HT1080 (cell line): ENCODE data around the gene SLC6A3. TPM values are rescaled to one million over a fixed set of nuclear protein-coding genes. Genes with fewer than 3 reads are reported as not detected.

Experiments used
- DNase-seq: peaks from one replicate; pipeline ENCODE4 v3.0.0-alpha.2; 2015; ENCODE audit warnings: low read depth
- total RNA-seq: library from RNA; depleted of rRNA; stranded (reverse); fragments of >200 nt; shearing (Covaris generic); gene quantifications from 2 replicates; pipeline ENCODE4 v1.2.3, GENCODE V29; 2014

The SLC6A3 gene
- total RNA-seq, 1 experiment from 2014 or later = not detected

DNA sequence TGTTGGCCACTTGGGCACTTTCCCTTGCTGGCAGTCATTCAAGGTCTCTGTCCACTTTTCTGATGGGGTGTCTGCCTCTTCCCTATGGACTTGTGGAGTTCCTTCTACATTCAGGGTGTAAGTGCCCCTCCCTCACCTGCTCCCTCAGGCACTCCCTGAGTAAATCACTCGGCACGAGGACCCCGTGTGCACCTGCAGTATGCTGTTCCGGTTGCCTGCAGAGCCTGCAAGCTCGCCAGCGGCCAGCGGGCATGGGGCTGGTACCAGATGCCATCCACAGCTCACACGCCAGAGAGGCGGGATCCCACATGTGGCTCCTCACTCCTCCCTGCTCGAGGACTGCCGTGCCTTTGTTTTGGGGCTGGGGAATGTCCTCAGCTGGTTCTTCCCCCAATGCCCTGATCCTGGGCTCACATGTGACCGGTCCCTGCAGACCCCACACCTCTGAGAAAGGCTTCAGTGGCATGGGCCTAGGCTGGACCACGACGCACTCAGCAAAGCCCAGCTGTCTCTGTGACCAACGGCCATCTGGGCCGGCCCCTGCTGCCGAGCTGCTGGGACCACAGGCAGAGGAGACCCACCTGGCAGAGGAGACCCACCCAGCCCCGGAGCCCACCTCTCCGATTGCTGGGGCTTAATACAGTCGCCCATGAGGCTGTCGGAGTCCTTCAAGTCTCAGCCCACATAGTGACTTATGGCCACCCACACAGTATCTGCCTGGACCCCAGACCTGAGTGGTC lies 54.2 kb downstream of the SLC6A3 start:
- DNase-seq = no peak

- DNase-seq = no peak
Measured at GRCh38 chr5:1390333-1390732, 54.9 kb downstream of the SLC6A3 start.

GRCh38 chr5:1388383-1388967 lies 56.8 kb downstream of the SLC6A3 start:
- DNase-seq = no peak

- no peak for DNase-seq
Measured at GRCh38 chr5:1387876-1388275, 57.4 kb downstream of the SLC6A3 start.

DNA sequence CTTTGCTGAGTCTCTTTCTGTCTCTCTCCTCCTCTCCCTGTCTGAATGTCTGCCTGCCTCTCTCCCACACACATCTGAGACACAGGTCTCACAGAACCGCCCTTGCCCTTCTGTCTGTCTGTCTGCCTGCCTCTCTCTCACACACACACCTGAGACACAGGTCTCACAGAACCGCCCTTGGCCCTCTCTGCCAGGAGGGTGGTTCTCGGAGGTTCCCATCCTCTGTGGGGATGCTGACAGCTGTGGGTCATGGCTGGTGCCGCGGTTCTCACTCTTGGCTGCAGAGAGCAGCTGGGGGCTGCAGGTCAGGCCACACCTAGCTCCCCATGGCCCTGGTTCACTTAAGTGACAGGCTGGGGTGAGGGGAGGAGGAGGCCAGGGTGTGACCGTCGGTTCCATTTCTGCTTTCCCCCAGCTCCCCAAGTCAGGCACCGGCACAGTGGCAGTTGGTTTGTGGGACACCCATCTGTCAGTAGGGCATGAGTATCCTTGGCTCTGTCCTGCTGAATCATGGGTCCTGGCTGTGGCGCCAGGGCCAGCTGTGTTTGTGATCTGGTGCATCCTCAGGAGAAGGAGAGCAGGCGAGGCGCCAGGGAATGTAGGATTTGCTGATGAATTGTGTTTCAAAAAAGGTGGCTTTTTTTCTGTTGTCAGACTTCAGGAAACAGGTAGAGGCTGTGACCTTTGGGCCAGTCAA lies 58.0 kb downstream of the SLC6A3 start:
- DNase-seq = no peak

DNA sequence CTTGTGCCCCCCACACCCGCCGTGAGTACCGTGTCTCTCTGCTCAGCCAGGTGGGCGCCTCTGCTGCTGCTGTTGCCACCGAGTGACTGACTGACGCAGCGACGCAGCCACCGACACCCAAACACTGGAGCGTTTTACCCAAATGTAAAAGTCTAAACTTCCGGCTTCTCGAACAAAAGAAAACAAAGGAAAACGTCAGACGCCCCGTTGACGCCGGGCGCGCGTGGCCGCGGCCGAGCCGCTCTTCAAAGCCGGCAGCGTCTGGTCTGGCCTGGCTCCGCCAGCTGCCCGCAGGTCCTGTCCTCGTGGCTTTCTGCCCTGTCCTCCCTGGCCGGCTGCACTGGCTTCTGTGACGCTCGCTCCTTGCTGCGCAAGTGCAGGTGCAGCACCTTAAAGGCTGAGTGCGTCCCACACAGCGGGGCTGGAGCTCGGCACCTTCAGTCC lies 58.9 kb downstream of the SLC6A3 start:
- no peak for DNase-seq

GRCh38 chr5:1385395-1386273 lies 59.6 kb downstream of the SLC6A3 start:
- DNase-seq = no peak

- no peak for DNase-seq
Measured at GRCh38 chr5:1384521-1384920, 60.7 kb downstream of the SLC6A3 start.

GRCh38 chr5:1383886-1384401 lies 61.3 kb downstream of the SLC6A3 start:
- DNase-seq = no peak

DNA sequence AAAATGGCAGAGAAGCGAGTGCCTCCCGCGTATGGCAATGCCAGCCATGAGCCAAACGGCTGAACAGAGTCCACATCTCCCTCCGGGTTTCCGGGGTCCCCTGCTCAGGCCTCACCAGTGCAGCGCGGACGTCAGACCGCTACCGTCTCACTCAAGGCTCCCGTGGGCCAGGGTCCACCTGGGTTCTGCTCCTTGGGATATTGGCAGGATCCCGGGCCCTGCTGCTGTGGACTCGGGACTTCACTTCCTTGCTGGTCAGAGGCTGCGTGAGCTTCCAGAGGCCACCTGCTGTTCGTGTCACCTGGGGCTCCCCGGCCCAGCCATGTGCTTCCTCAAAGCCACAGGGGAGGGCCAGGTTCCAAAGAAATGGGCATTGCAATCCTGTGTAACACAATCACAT lies 61.9 kb downstream of the SLC6A3 start:
- DNase-seq = no peak

DNA sequence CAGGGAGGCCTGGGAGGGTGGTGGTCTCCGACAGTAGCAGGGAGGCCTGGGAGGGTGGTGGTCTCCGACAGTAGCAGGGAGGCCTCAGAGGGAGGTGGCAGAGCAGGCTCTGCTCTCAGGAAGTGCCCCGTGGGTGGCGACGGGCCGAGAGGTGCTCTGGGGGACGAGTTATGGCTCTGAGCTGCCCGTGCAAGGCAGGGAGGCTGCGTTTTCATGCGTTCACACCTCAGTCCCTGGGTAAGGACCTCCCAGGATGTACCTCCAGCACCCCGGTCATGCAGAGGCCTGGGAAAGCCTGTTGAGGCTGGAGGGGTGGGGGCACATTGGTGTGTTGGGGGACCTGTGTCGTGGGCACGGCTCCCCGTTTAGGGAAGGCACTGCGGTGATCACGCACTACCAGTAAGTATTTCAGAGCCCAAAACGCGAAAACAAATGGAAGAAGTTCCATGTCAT lies 63.0 kb downstream of the SLC6A3 start:
- DNase-seq = no peak

- DNase-seq = no peak
Measured at GRCh38 chr5:1381370-1382247, 63.6 kb downstream of the SLC6A3 start.

GRCh38 chr5:1380910-1381309 lies 64.3 kb downstream of the SLC6A3 start:
- DNase-seq = no peak

DNA sequence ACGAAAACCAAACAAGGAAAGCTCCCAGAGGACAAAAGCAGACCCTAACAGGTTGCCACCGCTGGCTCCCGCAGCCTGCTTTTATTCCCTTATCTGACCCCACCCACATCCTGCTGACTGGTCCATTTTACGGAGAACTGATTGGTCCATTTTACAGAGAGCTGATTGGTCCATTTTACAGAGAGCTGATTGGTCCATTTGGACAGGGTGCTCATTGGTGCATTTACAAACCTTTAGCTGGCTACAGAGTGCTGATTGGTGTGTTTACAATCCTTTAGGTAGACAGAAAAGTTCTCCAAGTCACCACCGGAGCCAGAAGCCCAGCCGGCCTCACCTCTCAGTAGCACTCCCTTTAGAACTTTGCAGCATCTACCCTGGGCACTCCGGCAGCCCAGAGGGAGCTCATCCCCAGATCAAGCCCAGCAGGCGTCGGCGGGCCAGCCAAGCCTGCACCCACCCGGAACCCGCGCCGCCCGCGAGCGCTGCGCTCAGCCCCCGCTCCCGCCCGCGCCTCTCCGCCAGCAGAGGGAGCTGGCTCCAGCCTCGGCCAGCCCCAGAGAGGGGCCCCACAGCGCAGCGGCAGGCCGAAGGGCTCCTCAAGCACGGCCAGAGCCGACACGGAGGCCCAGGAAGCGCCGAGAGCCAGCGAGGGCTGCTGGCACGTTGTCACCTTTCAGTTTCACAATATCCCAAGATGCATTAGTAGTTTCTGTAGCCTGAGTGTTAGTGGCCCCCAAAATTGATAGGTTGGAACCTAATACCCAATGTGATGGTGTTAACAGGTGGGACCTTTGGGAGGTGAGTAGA lies 65.0 kb downstream of the SLC6A3 start:
- peak; percentile 42 for DNase-seq

- DNase-seq = no peak
Measured at GRCh38 chr5:1378866-1379659, 66.2 kb downstream of the SLC6A3 start.

DNA sequence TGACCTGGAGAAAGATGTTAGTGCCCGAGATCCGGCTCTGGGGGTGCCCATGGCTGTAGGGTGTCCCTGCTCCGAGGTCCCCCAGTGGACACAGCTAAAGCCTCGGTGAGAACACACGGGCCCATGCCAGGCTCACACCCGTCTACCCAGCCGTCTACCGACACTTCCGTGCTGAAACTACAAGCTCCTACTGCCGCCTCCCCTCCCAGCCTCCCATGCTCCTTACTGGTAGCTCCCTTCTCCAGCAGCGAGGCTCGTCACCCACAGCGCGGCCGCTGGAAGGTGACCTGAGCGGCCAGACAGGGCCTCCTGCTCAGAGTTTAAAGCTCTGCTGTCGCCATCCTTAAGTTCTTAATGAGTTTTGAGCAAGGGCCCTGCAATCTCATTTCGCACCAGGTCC lies 67.1 kb downstream of the SLC6A3 start:
- no peak for DNase-seq

DNA sequence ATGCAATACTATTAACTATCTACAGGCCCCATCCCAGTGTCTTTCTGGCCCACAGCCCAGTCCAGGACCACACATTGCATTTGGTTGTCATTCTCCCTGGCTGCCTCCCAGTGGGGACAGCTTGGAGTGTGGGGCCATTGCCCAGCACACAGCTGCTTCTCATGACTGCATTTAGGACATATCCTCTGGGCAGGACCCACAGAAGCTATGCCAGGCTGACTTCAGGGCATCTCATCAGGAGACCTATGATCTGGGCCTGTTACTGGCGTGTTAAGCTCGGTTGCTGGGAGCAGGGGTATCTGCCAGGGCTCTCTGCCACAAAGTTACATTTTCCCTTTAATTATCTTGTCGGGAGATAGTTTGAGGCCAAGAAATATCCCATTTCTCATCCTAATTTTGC lies 68.3 kb downstream of the SLC6A3 start:
- DNase-seq = no peak
